ENCODE data around the gene SPACA5. TPM values are rescaled to one million over a fixed set of nuclear protein-coding genes. Genes with fewer than 3 reads are reported as not detected.
"Not testable (repeated sequence)": the region's sequence is repeated elsewhere in the genome, so short reads cannot be mapped to it uniquely, and the experiment has no call there.

The SPACA5 gene
- total and polyA plus RNA-seq, 2 experiments from 2014 or later: not detected

DNA sequence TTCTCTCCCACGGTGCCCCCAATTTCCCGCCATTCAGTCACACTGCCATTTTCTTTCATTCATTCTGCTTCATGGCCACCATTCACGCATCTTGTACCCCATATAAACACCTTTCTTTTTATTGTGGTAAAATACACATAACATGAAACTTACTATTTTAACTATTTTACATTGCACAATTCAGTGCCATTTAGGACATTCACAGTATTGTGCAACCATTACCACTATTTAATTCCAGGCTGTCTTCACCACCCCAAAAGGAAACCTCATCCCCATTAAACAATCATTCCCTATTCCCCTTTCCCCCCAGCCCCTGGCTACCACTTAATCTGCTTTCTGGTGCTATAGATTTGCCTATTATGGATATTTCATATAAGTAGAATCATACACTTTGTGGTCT, 15.9 kb downstream of the SPACA5 start:
- Histone ChIP-seq H2AFZ (no peak overlapping the region), H3K4me3 (no peak overlapping the region), H3K4me1 (ENCODE audit: insufficient read depth) (no peaks in the 10 kb centered on the region), H3K9me3 (ENCODE audit: low read depth) (no peaks in the 10 kb centered on the region), H3K27me3 (no peaks in the 10 kb centered on the region), H3K4me2 (no peak overlapping the region), H4K20me1 (ENCODE audit: insufficient read depth, poor library complexity, severe bottlenecking) (no peaks in the 10 kb centered on the region), H3K9me2 (replicated peaks; ENCODE audit: insufficient read depth) (no peaks in the 10 kb centered on the region), H3K27ac (no peak overlapping the region), H3K79me2 (no peaks in the 10 kb centered on the region), H3K36me3 (replicated peaks; ENCODE audit: insufficient read depth, low read depth) (no peaks in the 10 kb centered on the region)
- no peak for DNase-seq (ENCODE audit: low spot score)
- TF ChIP-seq, protein P1, sequence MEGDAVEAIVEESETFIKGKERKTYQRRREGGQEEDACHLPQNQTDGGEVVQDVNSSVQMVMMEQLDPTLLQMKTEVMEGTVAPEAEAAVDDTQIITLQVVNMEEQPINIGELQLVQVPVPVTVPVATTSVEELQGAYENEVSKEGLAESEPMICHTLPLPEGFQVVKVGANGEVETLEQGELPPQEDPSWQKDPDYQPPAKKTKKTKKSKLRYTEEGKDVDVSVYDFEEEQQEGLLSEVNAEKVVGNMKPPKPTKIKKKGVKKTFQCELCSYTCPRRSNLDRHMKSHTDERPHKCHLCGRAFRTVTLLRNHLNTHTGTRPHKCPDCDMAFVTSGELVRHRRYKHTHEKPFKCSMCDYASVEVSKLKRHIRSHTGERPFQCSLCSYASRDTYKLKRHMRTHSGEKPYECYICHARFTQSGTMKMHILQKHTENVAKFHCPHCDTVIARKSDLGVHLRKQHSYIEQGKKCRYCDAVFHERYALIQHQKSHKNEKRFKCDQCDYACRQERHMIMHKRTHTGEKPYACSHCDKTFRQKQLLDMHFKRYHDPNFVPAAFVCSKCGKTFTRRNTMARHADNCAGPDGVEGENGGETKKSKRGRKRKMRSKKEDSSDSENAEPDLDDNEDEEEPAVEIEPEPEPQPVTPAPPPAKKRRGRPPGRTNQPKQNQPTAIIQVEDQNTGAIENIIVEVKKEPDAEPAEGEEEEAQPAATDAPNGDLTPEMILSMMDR (IDR thresholded peaks at IDR 0.05; ENCODE audit: poor library complexity): no peak
- TF ChIP-seq EZH2phosphoT487 (IDR thresholded peaks at IDR 0.05; ENCODE audit: low read depth, severe bottlenecking, unreplicated experiment): no peak
- TF ChIP-seq EZH2 (IDR thresholded peaks at IDR 0.05; ENCODE audit: borderline replicate concordance): no peak
- WGBS (ENCODE audit: low lambda C conversion rate, missing lambda C conversion rate): 74% methylated on average over 3 of the region's 3 CpGs

DNA sequence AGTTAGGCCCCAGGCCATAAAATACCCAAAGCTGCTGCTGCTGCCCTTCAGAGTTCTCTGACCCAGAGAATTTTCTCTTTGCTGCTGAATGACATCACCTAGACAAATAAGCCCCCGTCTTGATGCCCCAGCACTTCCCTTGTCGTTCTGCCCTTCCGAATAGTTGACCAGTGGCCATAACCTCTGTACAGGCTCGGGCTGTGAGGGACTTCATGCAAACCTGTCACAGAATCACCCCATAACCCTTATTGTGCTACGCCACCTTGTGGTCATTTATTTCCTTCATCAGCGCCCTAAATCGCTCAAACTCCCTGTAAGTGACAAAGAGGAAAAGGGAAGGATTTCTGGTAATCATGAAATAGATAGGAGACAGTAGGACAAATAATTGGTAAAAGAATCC, 18.8 kb downstream of the SPACA5 start:
- no peaks in the 10 kb centered on the region for H3K27me3 ChIP-seq
- no peaks in the 10 kb centered on the region for H4K20me1 ChIP-seq (ENCODE audit: insufficient read depth, poor library complexity, severe bottlenecking)
- TF ChIP-seq, protein P1 (IDR thresholded peaks at IDR 0.05; ENCODE audit: poor library complexity): peak; percentile 57
- TF ChIP-seq EZH2 (IDR thresholded peaks at IDR 0.05; ENCODE audit: borderline replicate concordance): no peak
- no peaks in the 10 kb centered on the region for H3K9me3 ChIP-seq (ENCODE audit: low read depth)
- peak; percentile 74 for DNase-seq (ENCODE audit: low spot score)
- no peaks in the 10 kb centered on the region for H3K79me2 ChIP-seq
- WGBS (ENCODE audit: low lambda C conversion rate, missing lambda C conversion rate): 32% methylated on average over 7 of the region's 7 CpGs
- no peaks in the 10 kb centered on the region for H3K4me1 ChIP-seq (ENCODE audit: insufficient read depth)
- no peak overlapping the region for H3K4me2 ChIP-seq
- H3K36me3 ChIP-seq (replicated peaks; ENCODE audit: insufficient read depth, low read depth): no peaks in the 10 kb centered on the region
- H3K9me2 ChIP-seq (replicated peaks; ENCODE audit: insufficient read depth): no peaks in the 10 kb centered on the region
- H2AFZ ChIP-seq: no peak overlapping the region
- no peak overlapping the region for H3K27ac ChIP-seq
- H3K4me3 ChIP-seq: no peak overlapping the region

DNA sequence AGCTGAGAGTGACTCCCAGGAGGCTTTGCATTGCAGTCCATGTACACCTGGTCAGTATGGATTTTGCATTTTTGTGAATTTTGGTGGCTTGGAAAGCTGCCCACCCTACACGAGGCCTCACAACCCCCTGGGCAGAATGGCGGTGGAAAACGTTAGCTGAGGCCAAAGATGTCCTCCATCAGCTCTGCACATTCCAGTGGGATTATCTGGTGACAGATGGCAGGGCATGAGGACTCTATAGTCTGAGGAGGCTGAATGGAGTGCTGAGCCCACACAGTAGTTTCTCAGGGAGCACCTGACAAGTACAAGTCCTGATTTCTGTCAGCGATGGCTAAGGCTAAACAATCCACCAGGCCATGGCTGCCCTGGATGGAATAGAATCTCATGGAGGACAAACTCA, 20.8 kb downstream of the SPACA5 start:
- not testable (repeated sequence) for DNase-seq (ENCODE audit: low spot score); H3K4me2 ChIP-seq; H3K4me1 ChIP-seq (ENCODE audit: insufficient read depth); H4K20me1 ChIP-seq (ENCODE audit: insufficient read depth, poor library complexity, severe bottlenecking); H3K4me3 ChIP-seq; H3K9me3 ChIP-seq (ENCODE audit: low read depth); H3K27ac ChIP-seq; H3K36me3 ChIP-seq (replicated peaks; ENCODE audit: insufficient read depth, low read depth); H3K9me2 ChIP-seq (replicated peaks; ENCODE audit: insufficient read depth); H3K79me2 ChIP-seq; H3K27me3 ChIP-seq; H2AFZ ChIP-seq
- WGBS (ENCODE audit: low lambda C conversion rate, missing lambda C conversion rate): 62% methylated on average over 3 of the region's 4 CpGs

DNA sequence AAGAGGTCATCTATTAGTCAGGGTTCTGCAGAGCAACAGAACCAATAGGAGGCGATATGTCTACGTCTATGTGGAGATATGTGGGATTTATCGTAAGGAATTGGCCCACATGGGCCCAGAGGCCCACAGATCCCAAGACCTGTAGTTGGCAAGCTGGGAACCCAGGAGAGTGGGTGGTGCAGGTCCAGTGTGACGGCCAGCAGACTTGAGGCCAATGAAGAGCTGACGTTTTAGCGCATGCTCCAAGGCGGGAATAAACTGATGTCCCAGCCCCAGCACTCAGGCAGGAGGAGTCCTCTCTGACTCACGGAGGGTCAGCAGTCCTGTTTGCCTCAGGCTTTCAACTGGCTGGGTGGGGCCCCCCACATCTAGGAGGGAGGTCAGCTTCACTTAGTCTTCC, 21.3 kb downstream of the SPACA5 start:
- Histone ChIP-seq H3K4me3 (no peak overlapping the region), H3K79me2 (no peaks in the 10 kb centered on the region), H3K9me3 (ENCODE audit: low read depth) (no peaks in the 10 kb centered on the region), H3K9me2 (replicated peaks; ENCODE audit: insufficient read depth) (no peaks in the 10 kb centered on the region), H3K4me2 (no peak overlapping the region), H2AFZ (no peak overlapping the region), H3K4me1 (ENCODE audit: insufficient read depth) (no peaks in the 10 kb centered on the region), H3K36me3 (replicated peaks; ENCODE audit: insufficient read depth, low read depth) (no peaks in the 10 kb centered on the region), H4K20me1 (ENCODE audit: insufficient read depth, poor library complexity, severe bottlenecking) (no peaks in the 10 kb centered on the region), H3K27ac (no peak overlapping the region), H3K27me3 (no peaks in the 10 kb centered on the region)
- no peak for TF ChIP-seq EZH2phosphoT487 (IDR thresholded peaks at IDR 0.05; ENCODE audit: low read depth, severe bottlenecking, unreplicated experiment)
- TF ChIP-seq EZH2 (IDR thresholded peaks at IDR 0.05; ENCODE audit: borderline replicate concordance): no peak
- DNase-seq (ENCODE audit: low spot score): no peak
- WGBS (ENCODE audit: low lambda C conversion rate, missing lambda C conversion rate): 84% methylated on average over 7 of the region's 8 CpGs
